ENCODE results near the gene DTNA.
"Not testable (repeated sequence)": the region's sequence is repeated elsewhere in the genome, so short reads cannot be mapped to it uniquely, and the experiment has no call there.

DTNA gene

DNA sequence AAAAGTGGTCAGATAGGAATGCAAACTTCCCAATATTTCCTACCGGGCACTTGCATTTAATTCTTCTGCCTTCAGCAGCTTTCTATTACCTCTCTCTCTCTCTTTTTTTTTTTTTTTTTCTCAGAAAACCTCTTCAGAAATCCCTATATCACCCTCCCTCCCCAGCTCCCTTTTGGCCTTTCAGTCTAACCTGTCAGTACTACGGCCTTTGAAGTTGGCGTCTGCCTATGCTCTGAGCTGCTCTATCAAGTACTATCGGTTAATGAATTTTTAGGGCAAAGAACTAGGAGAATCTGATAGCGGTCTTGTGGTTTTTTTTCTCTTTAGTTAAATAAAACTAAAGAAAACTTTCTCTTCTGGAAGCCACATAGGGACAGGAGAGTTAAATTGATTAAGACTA lies 208.8 kb downstream of the DTNA start:
- Histone ChIP-seq H3K9me2 (ENCODE audit: low read depth, low read length) (no peaks in the 10 kb centered on the region), H3K9ac (ENCODE audit: low read length) (no peak overlapping the region), H3K36me3 (ENCODE audit: insufficient read depth, low read length) (no peaks in the 10 kb centered on the region), H3K4me1 (ENCODE audit: insufficient read depth, low read length, severe bottlenecking) (no peaks in the 10 kb centered on the region), H2AFZ (ENCODE audit: low read length) (no peak overlapping the region), H3K9me3 (ENCODE audit: low read length) (no peaks in the 10 kb centered on the region), H3K27me3 (ENCODE audit: insufficient read depth, low read length) (no peaks in the 10 kb centered on the region), H3K4me3 (ENCODE audit: low read depth, low read length, poor library complexity, severe bottlenecking) (no peak overlapping the region), H4K20me1 (ENCODE audit: insufficient read depth, low read length) (no peaks in the 10 kb centered on the region), H3K79me2 (ENCODE audit: insufficient read depth, low read length) (no peaks in the 10 kb centered on the region), H3K27ac (ENCODE audit: low read depth, low read length, poor library complexity, severe bottlenecking) (no peak overlapping the region), H3K4me2 (ENCODE audit: low read length) (no peak overlapping the region), H3F3A (ENCODE audit: insufficient read depth, low read length) (no peaks in the 10 kb centered on the region)
- no peak for TF ChIP-seq EZH2 (IDR thresholded peaks at IDR 0.05; ENCODE audit: borderline replicate concordance, low read length)
- TF ChIP-seq, protein P1, sequence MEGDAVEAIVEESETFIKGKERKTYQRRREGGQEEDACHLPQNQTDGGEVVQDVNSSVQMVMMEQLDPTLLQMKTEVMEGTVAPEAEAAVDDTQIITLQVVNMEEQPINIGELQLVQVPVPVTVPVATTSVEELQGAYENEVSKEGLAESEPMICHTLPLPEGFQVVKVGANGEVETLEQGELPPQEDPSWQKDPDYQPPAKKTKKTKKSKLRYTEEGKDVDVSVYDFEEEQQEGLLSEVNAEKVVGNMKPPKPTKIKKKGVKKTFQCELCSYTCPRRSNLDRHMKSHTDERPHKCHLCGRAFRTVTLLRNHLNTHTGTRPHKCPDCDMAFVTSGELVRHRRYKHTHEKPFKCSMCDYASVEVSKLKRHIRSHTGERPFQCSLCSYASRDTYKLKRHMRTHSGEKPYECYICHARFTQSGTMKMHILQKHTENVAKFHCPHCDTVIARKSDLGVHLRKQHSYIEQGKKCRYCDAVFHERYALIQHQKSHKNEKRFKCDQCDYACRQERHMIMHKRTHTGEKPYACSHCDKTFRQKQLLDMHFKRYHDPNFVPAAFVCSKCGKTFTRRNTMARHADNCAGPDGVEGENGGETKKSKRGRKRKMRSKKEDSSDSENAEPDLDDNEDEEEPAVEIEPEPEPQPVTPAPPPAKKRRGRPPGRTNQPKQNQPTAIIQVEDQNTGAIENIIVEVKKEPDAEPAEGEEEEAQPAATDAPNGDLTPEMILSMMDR (IDR thresholded peaks at IDR 0.05; ENCODE audit: low read length) = no peak

- TF ChIP-seq, protein P1 (IDR thresholded peaks at IDR 0.05; ENCODE audit: low read length) = no peak
- TF ChIP-seq EZH2 (IDR thresholded peaks at IDR 0.05; ENCODE audit: borderline replicate concordance, low read length) = no peak
- no peaks in the 10 kb centered on the region for H3K79me2 ChIP-seq (ENCODE audit: insufficient read depth, low read length)
- H3K36me3 ChIP-seq (ENCODE audit: insufficient read depth, low read length) = no peaks in the 10 kb centered on the region
- H3K27me3 ChIP-seq (ENCODE audit: insufficient read depth, low read length) = no peaks in the 10 kb centered on the region
- no peaks in the 10 kb centered on the region for H3K4me1 ChIP-seq (ENCODE audit: insufficient read depth, low read length, severe bottlenecking)
- no peak overlapping the region for H3K9ac ChIP-seq (ENCODE audit: low read length)
- H3K4me3 ChIP-seq (ENCODE audit: low read depth, low read length, poor library complexity, severe bottlenecking) = no peak overlapping the region
- H3F3A ChIP-seq (ENCODE audit: insufficient read depth, low read length) = no peaks in the 10 kb centered on the region
- H4K20me1 ChIP-seq (ENCODE audit: insufficient read depth, low read length) = no peaks in the 10 kb centered on the region
- no peak overlapping the region for H3K27ac ChIP-seq (ENCODE audit: low read depth, low read length, poor library complexity, severe bottlenecking)
- H3K9me3 ChIP-seq (ENCODE audit: low read length) = no peaks in the 10 kb centered on the region
- no peak overlapping the region for H2AFZ ChIP-seq (ENCODE audit: low read length)
- no peak overlapping the region for H3K4me2 ChIP-seq (ENCODE audit: low read length)
- no peaks in the 10 kb centered on the region for H3K9me2 ChIP-seq (ENCODE audit: low read depth, low read length)
These were observed 211.1 kb downstream of the DTNA start for GRCh38 chr18:34921226-34921625.

DNA sequence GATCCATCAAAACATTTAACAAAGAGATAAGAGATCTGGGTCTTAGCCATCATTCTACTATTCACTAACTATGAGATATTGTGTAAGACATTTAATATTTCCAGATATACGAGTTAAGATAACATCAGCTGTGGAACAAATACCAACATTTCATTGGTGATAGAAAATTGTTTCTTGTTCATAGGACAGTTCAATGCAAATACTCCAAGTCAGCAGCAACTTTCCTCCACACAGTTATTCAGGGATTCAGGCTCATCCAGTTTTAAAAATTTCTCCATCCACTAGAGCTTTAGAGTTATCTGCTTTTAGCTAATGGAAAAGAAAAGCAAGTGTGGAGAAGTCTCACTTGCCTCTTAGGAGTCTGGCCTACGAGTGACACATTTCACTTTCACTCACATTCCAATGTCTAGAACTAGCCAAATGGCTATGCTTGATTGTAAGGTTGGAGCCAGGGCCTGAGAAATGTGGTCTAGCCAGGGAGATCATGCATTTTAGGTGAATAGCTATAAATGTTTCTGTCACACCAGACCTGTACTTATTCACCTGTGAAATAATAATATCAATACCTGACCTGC lies 211.8 kb downstream of the DTNA start:
- H3K79me2 ChIP-seq (ENCODE audit: insufficient read depth, low read length) = no peaks in the 10 kb centered on the region
- no peak for TF ChIP-seq EZH2 (IDR thresholded peaks at IDR 0.05; ENCODE audit: borderline replicate concordance, low read length)
- TF ChIP-seq, protein P1 (IDR thresholded peaks at IDR 0.05; ENCODE audit: low read length) = no peak
- no peaks in the 10 kb centered on the region for H3K27me3 ChIP-seq (ENCODE audit: insufficient read depth, low read length)
- no peaks in the 10 kb centered on the region for H3K4me1 ChIP-seq (ENCODE audit: insufficient read depth, low read length, severe bottlenecking)
- H3K9me3 ChIP-seq (ENCODE audit: low read length) = no peaks in the 10 kb centered on the region
- no peaks in the 10 kb centered on the region for H3F3A ChIP-seq (ENCODE audit: insufficient read depth, low read length)
- no peaks in the 10 kb centered on the region for H3K9me2 ChIP-seq (ENCODE audit: low read depth, low read length)
- no peak overlapping the region for H2AFZ ChIP-seq (ENCODE audit: low read length)
- H3K4me2 ChIP-seq (ENCODE audit: low read length) = no peak overlapping the region
- no peak overlapping the region for H3K27ac ChIP-seq (ENCODE audit: low read depth, low read length, poor library complexity, severe bottlenecking)
- H3K9ac ChIP-seq (ENCODE audit: low read length) = no peak overlapping the region
- no peaks in the 10 kb centered on the region for H4K20me1 ChIP-seq (ENCODE audit: insufficient read depth, low read length)
- no peak overlapping the region for H3K4me3 ChIP-seq (ENCODE audit: low read depth, low read length, poor library complexity, severe bottlenecking)
- H3K36me3 ChIP-seq (ENCODE audit: insufficient read depth, low read length) = no peaks in the 10 kb centered on the region

- H3K4me2 ChIP-seq (ENCODE audit: low read length); H3K36me3 ChIP-seq (ENCODE audit: insufficient read depth, low read length); H2AFZ ChIP-seq (ENCODE audit: low read length); H3K9ac ChIP-seq (ENCODE audit: low read length); H3K79me2 ChIP-seq (ENCODE audit: insufficient read depth, low read length); H3K27ac ChIP-seq (ENCODE audit: low read depth, low read length, poor library complexity, severe bottlenecking); H3F3A ChIP-seq (ENCODE audit: insufficient read depth, low read length); H3K27me3 ChIP-seq (ENCODE audit: insufficient read depth, low read length); H3K4me3 ChIP-seq (ENCODE audit: low read depth, low read length, poor library complexity, severe bottlenecking); H3K9me3 ChIP-seq (ENCODE audit: low read length); H4K20me1 ChIP-seq (ENCODE audit: insufficient read depth, low read length); H3K4me1 ChIP-seq (ENCODE audit: insufficient read depth, low read length, severe bottlenecking); H3K9me2 ChIP-seq (ENCODE audit: low read depth, low read length): not testable (repeated sequence)
These were observed 212.5 kb downstream of the DTNA start for GRCh38 chr18:34922594-34922993.

Data from OCI-LY1 (cell line).